Epithelial cell of proximal tubule (primary cell): ENCODE results near the gene RNF214. TPM values are rescaled to one million over a fixed set of nuclear protein-coding genes. Genes with fewer than 3 reads are reported as not detected.
"Not testable (repeated sequence)": the region's sequence is repeated elsewhere in the genome, so short reads cannot be mapped to it uniquely, and the experiment has no call there.

ENCODE experiments used
- DNase-seq: peaks from one replicate; pipeline ENCODE4 v3.0.0-alpha.2; 2011; ENCODE audit warnings: low read depth
- H3K4me3 ChIP-seq: 2 replicates; pipeline ENCODE4 v1.5.1; 2011; ENCODE audit warnings: low read depth, mild to moderate bottlenecking, low read length
- CTCF ChIP-seq: conservative IDR thresholded peaks from 2 replicates; pipeline ENCODE4 v1.5.1; 2012; ENCODE audit warnings: low read depth, mild to moderate bottlenecking, low read length
- total RNA-seq: library from RNA; depleted of rRNA; stranded (reverse); fragments of >200 nt; gene quantifications from 2 replicates; pipeline ENCODE4 v1.2.3, GENCODE V29; 2015

Gene RNF214
- total RNA-seq, 1 donor from 2014 or later = 9.7 TPM

- TF ChIP-seq CTCF = no peak
- no peak for DNase-seq
- no peak overlapping the region for H3K4me3 ChIP-seq
Observed at GRCh38 chr11:117319214-117319840, 86.9 kb downstream of the RNF214 start.

- peak overlapping the region; percentile 95 for H3K4me3 ChIP-seq
- not testable (repeated sequence) for DNase-seq
Observed at GRCh38 chr11:117327255-117327566, 94.7 kb downstream of the RNF214 start.

- no peak for TF ChIP-seq CTCF
- peak within 1 kb of the TSS; percentile 95 for H3K4me3 ChIP-seq
- peak; percentile 71 for DNase-seq
Observed at GRCh38 chr11:117327567-117328374, 95.3 kb downstream of the RNF214 start, which contains the start of gene CEP164. Gene CEP164, plus strand, starts transcription at chr11:117327854. Its CDS starts 10,733 bp downstream, at chr11:117338587.

DNA sequence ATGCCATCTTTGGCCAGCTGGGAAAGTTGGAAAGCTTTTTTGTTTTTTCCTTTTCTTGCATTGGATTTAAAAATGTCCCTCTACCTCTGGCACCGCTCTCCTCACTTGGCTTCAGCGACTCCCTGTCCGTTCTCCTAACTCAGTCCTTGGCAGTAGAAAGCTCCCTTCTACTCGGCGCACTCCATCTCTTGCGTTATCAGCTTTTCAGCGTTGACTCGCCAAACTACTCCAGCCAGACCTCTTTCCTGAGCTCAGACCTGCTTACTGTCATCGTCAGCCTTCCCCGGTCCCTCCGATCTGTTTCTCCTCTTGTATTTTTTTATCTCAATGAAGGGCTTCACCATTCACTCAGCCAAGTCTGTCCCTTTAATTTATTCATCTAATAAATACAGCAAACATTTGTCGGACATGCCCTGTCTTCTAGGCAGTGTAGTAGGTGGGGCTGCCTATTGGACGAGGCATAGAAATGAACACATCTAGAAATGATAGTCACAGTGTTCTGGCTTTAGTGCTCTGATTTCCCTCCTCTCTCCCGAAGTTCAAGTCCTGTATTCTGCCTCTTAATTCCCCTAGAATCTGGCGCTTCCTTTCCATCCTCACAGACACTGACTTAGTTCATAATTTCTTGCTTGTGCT is 96.0 kb downstream of the RNF214 start:
- TF ChIP-seq CTCF = no peak
- DNase-seq = no peak

DNA sequence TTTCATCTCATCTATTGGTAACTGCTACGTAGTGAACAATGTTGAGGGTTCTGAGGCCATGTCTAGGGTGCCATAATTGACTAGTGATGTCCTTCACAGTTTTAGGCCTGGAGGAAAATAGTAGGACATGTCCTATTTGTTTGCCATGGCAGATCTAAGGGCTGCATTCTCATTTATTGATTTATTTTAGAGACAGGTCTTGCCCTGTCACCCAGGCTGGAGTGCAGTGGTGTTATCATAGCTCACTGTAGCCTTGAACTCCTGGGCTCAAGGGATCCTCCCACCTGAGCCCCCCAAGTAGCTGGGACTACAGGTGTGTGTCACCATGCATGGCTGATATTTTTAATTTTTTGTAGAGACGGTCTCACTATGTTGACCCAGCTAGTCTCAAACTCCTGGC is 100.4 kb downstream of the RNF214 start:
- no peak for DNase-seq
- TF ChIP-seq CTCF = no peak
- no peak overlapping the region for H3K4me3 ChIP-seq

More for the DNA sequence above, 96.0 kb downstream of the RNF214 start:
- peak overlapping the region; percentile 95 for H3K4me3 ChIP-seq

GRCh38 chr11:117333917-117334316 is 101.4 kb downstream of the RNF214 start:
- no peak for DNase-seq
- H3K4me3 ChIP-seq = no peak overlapping the region
- TF ChIP-seq CTCF = no peak

DNA sequence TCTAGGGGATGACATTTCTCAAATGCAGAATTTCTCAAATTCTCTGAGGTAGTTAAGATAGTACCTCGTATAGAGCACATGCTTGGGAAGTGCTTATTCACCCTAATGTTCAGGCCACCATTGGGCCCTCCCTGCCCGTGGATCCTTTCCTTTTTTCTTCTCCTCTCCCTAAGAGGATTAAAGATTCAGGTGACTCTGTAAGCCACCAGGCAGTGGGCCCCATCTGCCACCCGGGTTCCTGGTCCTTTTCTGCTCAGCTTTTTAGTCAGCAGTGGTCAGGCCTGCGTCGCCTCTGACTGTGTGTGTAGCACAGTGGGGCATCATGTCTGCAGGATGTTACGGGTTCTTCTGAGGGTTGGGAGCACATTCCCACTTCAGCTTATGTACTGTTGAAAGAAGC is 102.4 kb downstream of the RNF214 start:
- H3K4me3 ChIP-seq = no peak overlapping the region
- TF ChIP-seq CTCF = no peak
- DNase-seq = no peak
